ENCODE results near the gene ZNF573.
"Not testable (repeated sequence)": the region's sequence is repeated elsewhere in the genome, so short reads cannot be mapped to it uniquely, and the experiment has no call there.

Gene ZNF573

DNA sequence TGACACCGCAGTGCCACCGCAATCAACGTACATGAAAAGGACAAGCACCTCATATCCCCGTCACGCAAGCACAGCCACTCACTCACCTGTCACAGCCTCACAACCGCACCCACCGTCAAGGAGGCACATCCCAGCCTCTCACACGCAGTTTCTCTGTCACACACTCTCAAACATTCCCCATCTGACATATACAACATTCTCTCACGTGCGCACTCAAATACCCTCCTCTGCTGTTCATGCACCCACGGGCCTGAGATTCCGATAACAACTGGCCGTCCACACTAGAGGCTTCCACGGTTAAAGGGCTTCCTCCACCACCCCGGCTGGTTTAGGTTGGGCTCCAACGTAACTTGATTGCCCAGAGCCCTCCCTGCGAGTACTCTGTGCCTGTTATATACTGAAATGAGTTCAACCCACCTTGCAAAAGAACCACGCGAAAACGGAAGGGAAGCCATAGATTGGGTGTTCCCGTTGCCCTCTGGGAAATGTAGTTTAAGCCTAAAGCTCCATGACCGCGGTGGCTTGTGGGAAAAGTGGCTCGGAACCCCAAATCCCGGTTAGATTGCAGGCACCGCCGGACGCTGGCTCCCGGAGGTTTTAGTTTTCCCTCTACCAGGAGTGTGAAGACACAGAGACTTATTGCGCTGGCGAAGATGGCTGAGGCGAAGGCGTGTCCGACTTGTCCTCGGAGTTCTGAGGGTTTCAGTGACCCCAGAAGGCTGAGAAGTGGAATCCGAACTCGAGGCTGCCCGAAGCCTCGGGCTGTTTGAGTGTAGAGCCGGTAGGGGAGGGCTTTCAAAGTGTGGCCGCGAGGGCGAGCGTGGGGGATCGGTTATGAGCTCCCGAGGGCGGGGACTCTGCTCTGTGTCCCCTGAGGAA is at the start of gene ZNF573:
Gene ZNF573, minus strand, starts transcription at position 460 of the 879 bp plus-strand sequence. CDS start 5,857 bp downstream, outside the sequence.
- Histone ChIP-seq H3K27ac (peak within 1 kb of the TSS; percentile 43 to 92 (median 84)), H3K4me3 (peak within 1 kb of the TSS; percentile 57 to 75 (median 62))

DNA sequence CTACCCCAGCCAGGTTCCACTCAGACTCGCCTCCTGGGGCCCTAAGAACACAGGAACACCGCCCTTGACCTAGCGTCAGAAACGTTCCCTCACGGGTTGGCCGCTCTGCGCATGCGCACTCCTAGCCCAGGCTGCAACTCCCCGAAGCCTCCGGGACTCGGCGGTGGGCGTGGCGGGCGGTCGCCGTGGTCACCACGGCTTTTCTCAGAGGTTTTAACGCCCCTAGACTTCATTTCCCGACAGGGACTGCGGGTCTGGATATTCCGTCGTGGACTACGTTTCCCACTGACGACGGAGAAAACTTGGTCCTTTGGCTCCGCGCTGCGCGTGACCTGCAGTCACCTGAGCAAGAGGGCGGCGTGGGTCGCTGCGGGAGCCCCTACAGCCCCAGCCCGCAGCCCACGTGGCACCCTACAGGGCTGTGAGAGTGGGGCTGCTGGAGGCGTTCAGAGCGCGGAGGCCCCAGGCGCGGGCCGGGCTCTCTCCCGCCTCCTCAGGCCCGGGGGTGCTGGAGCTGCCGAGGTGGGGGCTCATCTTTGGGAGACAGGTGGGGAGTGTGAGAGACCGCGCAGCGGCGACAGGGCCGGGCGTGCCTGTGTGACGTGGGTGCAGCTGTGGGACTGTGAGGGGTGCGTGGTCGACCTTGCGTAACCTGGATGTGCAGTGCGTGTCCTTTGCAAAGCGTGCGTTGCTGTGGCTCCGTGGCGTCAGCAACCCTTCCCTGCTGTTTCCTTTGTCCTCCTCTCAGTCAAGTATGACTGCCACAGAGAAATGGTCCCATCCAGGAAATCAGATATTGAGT is 38.0 kb upstream of the ZNF573 start:
- Histone ChIP-seq H3K27ac (peak overlapping the region in 7 of 21 experiments; percentile 4 to 66 (median 55)), H3K4me3 (peak overlapping the region; percentile 25 to 48 (median 41))

DNA sequence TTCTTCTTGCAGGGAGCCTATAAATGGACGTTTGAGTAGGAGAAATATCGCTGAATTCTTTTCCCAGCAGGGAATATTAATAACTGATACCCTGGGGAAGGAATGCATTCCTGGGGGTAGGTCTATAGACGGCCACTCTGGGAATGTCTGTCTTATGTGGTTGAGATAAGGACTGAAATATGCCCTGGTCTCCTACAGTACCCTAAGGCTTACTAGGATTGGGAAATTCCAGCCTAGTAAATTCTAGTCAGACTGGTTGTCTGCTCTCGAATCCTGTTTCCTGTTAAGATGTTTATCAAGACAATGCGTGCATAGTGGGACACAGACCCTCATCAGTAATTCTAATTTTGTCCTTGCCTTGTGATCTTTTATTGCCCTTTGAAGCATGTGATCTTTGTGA is 36.2 kb upstream of the ZNF573 start:
- H3K4me3 ChIP-seq, H3K27ac ChIP-seq: not testable (repeated sequence)

DNA sequence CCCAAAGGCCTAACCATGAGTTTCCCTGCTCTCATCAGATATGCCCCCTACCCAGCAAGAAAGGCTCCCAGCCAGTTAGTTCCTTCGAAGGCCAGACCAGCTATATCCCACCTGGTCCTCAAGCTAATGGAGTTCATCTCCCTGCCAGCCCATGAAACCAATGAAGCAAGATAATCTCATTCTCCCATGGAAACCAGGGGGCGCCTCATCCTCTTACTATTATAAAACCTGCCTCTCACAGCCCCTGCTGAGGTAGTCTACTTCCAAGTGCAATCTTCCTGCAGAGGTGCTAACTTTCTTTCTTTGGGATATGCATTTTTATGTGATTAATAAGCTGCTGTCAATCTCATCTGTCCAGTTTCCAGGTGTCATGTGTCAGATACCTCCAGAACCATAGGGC is 34.0 kb upstream of the ZNF573 start:
- Histone ChIP-seq H3K4me3 (no peak overlapping the region), H3K27ac (no peak overlapping the region)

DNA sequence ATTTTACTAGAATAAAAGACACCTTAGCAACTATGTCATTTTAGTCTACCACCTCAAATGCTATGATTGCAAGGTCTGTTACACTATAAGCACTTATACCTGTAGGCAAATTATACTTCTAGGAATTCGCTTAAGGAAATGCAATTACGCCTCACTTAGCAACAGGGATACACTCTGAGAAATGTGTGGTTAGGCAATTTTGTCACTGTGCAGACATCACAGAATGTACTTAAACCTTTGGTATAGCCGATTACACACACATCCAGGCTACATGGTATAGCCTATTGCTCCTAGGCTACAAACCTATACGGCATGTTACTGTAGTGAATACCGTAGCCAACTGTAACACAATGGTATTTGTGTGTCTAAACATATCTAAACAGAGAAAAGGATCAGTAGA is 30.0 kb upstream of the ZNF573 start:
- Histone ChIP-seq H3K27ac (no peak overlapping the region), H3K4me3 (no peak overlapping the region)

DNA sequence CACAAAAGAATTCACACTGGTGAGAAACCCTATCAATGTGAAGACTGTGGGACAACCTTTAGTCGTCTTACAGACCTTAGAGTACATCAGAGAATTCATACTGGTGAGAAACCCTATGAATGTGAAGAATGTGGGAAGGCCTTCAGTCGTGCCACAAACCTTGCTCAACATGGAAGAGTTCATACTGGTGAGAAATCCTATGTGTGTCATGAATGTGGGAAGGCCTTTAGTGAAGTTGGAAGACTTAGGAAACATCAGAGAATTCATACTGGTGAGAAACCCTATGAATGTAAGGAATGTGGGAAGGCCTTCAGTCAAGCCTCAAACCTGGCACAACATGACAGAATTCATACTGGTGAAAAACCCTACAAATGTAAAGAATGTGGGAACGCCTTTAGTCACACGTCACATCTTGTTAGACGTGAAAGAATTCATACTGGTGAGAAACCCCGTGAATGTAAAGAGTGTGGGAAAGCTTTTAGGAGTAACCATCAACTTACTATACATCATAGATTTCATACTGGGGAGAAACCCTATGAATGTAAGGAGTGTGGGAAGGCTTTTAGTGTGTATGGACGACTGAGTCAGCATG is 24.0 kb upstream of the ZNF573 start:
- no peak overlapping the region for H3K4me3 ChIP-seq
- H3K27ac ChIP-seq: no peak overlapping the region

DNA sequence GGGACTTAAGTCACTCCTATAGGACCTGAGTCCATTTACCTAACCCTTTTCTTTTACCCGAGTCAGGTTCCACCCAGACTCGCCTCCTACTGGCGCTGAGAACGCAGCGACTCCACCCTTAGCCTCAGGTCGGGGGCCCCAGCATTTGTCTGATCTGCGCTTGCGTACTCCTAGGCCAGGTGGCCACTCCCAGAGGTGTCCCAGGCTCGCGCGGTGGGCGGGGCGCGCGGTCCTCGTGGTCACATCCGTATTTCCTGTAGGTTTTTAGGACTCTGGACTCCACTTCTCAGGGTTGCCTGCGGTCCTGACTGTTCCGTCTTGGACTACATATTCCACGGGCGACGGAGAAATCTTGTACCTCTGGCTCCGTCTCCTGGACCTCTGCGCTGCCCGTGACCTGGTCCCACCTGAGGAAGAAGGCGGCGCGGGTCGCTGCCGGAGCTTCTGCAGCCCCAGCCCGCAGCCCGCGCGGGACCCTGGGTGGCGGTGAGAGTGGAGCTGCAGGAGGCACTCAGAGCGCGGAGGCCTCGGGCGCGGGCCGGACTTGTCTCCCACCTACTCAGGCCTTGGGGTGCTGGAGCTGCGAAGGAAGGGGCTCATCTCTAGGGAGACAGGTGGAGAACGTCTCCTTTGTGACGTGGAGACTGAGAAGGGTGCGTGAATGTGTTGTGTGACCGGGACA is 11.0 kb upstream of the ZNF573 start:
- H3K27ac ChIP-seq: no peak overlapping the region
- H3K4me3 ChIP-seq: no peak overlapping the region

DNA sequence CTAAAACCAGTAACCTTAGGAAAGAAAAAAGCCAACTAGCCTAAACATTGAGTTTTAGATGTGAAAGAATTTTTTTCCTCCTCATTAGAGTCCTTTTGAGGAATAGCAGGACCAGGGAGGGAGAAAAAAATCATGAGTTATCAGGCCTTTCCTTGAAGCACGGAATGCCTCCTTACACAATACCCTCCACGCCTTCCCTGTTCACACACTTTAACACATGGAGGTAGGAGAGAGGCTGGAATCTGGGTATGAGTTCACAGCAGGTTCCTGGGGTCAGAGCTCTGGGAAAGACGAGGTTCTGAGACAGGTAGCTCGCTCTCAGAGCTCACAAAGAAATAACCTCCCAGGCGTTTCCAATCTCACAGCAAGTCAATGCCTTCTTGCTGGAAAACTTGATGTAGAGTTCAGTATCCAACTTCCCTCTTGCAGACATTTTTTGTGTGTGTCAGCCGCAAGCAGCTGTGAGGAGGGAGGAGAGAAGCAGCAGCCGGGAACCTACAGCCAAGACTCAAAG is 716 bp downstream of the ZNF573 start:
- peak overlapping the region in 20 of 21 experiments; percentile 60 to 92 (median 86) for H3K27ac ChIP-seq
- H3K4me3 ChIP-seq: peak overlapping the region; percentile 57 to 75 (median 62)

DNA sequence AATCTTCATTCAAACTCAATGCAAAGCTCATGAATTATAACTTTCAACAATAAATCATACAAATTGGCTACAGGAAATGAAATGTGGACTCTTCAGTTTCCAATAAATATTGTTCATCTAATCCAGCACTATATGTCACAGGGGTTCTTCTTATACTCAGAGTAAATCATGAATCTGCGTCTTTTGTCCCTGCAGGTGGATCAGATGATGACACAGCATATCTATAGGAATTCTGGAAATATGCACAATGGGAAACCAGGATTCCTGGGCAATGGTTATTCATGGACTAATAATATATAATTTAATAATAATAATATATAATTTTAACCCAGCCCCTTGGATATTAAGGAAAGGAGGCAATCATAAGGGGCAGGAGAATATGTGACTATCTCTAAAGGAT is 8.4 kb downstream of the ZNF573 start:
- Histone ChIP-seq H3K4me3 (no peak overlapping the region), H3K27ac (no peak overlapping the region)

DNA sequence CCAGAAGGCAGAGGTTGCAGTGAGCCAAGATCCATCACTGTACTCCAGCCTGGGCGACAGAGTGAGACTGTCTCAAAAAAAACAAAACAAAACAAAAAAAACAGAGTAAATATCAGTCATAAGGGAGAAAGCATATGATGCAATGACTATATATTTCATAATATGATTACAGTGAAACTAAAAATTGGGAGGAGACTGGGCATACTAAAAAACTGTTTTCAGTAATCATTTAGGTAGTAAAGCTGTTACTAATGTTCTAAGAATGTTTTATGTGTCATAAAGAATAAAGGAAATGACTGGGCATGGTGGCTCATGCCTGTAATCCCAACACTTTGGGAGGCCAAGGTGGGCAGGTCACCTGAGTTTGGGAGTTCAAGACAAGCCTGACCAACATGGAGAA is 15.9 kb downstream of the ZNF573 start:
- Histone ChIP-seq H3K4me3 (no peak overlapping the region), H3K27ac (no peak overlapping the region)

DNA sequence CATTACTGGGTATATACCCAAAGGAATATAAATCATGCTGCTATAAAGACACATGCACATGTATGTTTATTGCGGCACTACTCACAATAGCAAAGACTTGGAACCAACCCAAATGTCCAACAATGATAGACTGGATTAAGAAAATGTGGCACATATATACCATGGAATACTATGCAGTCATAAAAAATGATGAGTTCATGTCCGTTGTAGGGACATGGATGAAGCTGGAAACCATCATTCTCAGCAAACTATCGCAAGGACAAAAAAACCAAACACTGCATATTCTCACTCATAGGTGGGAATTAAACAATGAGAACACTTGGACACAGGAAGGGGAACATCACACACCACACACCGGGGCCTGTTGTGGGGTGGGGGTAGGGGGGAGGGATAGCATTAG is 21.7 kb downstream of the ZNF573 start:
- not testable (repeated sequence) for H3K27ac ChIP-seq, H3K4me3 ChIP-seq

DNA sequence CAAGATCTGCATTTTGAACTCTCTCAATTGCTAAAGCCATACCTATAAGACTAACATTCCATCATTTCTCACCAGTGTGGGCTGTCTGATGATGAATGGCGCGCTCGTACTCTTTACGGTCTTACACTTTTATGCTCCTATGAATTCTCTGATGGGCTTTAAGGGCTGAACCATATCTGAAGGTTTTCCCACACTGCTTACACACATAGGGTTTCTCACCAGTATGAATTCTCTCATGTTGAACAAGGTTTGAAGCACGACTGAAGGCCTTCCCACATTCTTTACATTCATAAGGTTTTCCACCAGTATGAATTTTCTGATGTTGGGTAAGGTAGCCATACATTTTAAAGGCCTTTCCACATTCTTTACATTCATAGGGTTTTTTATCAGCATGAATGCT is 41.0 kb downstream of the ZNF573 start:
- Histone ChIP-seq H3K27ac (no peak overlapping the region), H3K4me3 (no peak overlapping the region)

DNA sequence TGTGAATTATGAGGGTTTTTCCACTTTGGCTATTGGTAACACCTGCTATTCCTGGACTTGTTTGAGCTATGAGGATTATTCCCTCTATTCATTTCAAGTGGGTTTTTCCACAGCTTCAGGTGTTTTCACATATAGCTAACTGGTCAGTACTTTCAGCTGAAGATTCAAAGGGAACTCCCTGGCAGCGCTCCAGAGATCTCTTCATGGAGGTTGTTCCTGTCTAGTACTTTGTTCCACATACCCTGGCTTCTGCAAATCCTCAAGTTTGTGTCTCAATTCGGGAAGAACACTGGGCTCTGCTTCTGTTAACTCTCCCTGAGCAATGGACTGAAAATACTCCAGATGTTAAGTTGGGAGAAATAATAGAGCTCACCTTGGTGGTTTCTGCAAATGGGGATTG is 54.2 kb downstream of the ZNF573 start:
- H3K4me3 ChIP-seq: no peak overlapping the region
- no peak overlapping the region for H3K27ac ChIP-seq

DNA sequence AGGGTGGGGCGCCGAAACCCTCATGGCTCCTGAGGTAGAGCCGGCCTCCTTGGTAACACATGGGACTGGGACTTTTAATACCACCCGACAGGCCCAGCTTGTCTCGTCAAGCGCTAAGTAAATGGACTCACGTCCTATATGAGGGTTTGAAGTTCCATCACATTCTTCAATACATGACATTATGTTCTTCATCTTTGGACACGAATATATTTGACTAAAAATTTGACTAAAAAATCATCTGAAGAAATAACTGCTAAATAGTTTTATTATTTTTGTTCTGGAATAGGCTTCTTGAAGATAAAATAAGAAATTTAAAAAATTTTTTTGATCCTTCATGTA is 59.5 kb downstream of the ZNF573 start:
- Histone ChIP-seq H3K4me3 (peak overlapping the region; percentile 61 to 80 (median 70)), H3K27ac (peak overlapping the region in 16 of 21 experiments; percentile 49 to 91 (median 81))

DNA sequence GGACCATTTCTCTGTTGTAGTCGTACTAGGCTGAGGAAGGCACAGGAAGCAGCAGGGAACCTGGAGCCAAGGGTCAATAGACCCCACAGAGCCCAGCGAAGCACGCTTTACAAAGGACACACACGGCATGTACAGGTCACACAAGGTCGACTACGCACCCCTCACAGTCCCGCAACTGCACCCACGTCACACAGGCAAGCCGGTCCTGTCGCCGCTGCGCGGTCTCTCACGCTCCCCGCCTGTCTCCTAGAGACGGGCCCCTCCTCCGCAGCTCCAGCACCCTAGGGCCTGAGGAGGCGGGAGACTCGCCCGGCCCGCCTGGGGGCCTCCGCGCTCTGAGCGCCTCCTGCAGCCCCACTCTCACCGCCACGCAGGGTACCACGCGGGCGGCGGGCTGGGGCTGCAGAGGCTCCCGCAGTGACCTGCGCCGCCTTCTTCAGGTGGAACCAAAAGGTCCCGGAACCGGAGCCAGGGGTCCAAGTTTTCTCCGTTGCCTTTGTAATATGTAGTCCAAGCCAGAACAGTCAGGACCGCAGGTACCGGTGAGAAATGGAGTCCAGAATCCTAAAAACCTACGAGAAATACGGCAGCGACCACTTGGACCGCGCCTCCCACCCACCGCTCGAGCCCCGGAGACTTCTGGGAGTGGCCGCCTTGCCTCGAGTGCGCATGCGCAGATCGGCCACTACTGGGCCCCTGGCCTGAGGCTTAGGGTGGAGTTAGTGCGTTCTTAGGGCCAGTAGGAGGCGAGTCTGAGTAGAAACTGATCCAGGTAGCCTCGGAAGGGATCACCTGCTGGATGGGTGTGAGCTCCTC is 60.1 kb downstream of the ZNF573 start, which contains the start of gene ZNF607:
Gene ZNF607, minus strand, starts transcription at position 651 of the 816 bp plus-strand sequence. CDS start 8,143 bp downstream, outside the sequence.
- peak within 1 kb of the TSS; percentile 49 to 91 (median 78) for H3K27ac ChIP-seq
- H3K4me3 ChIP-seq: peak within 1 kb of the TSS; percentile 61 to 80 (median 70)

DNA sequence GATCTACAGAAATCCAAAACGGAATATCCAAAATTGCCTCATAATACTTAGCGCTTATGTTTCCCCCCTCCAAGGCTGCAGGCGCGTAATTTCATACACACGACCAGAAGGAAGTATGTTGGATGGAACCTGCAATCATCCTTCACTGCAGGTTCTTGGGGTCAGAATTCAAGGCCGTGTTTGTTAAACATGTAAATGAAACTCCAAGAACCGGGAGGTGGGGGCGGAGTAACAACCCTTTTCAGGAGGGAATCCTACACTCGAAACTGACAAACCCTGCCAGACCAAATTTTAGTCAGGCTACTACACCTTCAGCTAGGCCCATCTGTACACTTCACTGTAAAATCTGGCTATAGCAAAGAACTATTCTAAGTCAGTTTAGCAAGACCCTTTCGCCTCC is 61.1 kb downstream of the ZNF573 start:
- H3K27ac ChIP-seq: peak overlapping the region in 3 of 21 experiments; percentile 78 to 91 (median 88)
- peak overlapping the region in 4 of 7 experiments; percentile 61 to 80 (median 72) for H3K4me3 ChIP-seq

DNA sequence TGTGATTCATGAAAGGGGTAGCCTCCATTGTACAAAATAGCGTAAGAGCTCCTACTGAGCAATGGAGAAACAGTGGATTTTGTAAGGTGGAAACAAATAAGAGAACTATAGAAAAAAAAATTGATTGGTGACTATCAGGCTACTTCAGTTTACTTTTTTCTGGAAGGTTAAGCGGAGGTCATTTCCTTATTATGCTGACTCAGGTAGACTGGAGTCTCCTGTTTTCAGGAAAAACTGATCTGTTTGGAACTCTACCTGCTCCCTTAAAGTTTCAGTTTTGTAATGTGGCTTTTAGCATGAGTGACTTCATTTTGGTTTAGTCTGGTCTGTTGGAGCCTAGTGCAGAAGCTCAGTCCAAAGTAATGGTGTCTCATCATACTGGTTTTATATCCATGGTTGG is 63.2 kb downstream of the ZNF573 start:
- Histone ChIP-seq H3K4me3 (no peak overlapping the region), H3K27ac (no peak overlapping the region)

DNA sequence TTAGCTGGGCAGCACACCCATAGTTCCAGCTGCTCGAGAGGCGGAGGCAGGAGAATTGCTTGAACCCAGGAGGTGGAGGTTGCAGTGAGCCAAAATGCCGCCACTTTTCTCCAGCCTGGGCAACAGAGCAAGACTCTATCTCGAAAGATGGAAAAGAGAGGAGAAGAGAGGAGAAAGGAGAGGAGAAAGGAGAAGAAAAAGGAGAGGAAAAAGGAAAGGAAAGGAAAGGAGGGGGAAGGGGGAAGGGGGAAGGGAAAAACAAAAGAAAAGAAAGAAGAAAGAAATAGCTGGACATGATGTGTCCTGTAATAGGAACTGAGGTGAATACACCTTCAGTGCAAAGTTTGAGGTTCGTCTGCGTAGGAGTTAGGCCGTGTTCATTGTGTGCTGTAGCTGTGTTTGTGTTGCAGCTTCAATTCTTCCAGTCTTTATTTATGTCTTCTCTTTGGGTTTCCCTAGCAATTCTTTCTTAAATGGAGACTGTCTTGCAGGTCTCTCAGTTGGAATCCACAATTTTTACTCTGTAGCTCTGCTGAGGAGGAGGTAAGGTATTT is 73.3 kb downstream of the ZNF573 start:
- Histone ChIP-seq H3K27ac (no peak overlapping the region), H3K4me3 (no peak overlapping the region)
